KMS-11 (cell line): ENCODE results near the gene IFNA16.
"Not testable (repeated sequence)": the region's sequence is repeated elsewhere in the genome, so short reads cannot be mapped to it uniquely, and the experiment has no call there.

Experiments used
- H2AFZ ChIP-seq: fragments of 200-600 bp; sonication (generic); 2 replicates; pipeline ENCODE4 v1.6.1; 2016; ENCODE audit warnings: antibody characterized with exemption, mixed run types, low read depth
- H3K27ac ChIP-seq: fragments of 200-600 bp; sonication (generic); 2 replicates; pipeline ENCODE4 v1.6.1; 2016; ENCODE audit warnings: mild to moderate bottlenecking, mixed run types
- H3K27me3 ChIP-seq: fragments of 200-600 bp; sonication (generic); 2 replicates; pipeline ENCODE4 v1.6.1; 2017; ENCODE audit warnings: mild to moderate bottlenecking, low read depth, mixed run types, moderate library complexity; ENCODE audit not compliant: insufficient read depth
- H3K36me3 ChIP-seq: fragments of 200-600 bp; sonication (generic); 2 replicates; pipeline ENCODE4 v1.6.1; 2017; ENCODE audit warnings: mild to moderate bottlenecking, mixed run types; ENCODE audit not compliant: insufficient read depth
- H3K4me1 ChIP-seq: fragments of 200-600 bp; sonication (generic); 2 replicates; pipeline ENCODE4 v1.6.1; 2016; ENCODE audit warnings: mild to moderate bottlenecking, low read depth, mixed run types; ENCODE audit not compliant: poor library complexity, severe bottlenecking
- H3K4me2 ChIP-seq: fragments of 200-600 bp; sonication (generic); 2 replicates; pipeline ENCODE4 v1.7.0; 2016; ENCODE audit warnings: mild to moderate bottlenecking, mixed run types
- H3K4me3 ChIP-seq: fragments of 200-600 bp; sonication (generic); IDR thresholded peaks from 2 replicates; pipeline ENCODE4 v1.6.1; 2017; ENCODE audit warnings: low read depth, low read length, mixed read lengths; ENCODE audit not compliant: insufficient read depth
- H3K79me2 ChIP-seq: fragments of 200-600 bp; sonication (generic); 2 replicates; pipeline ENCODE4 v1.6.1; 2016; ENCODE audit warnings: low read depth, mixed run types; ENCODE audit not compliant: insufficient read depth
- H3K9ac ChIP-seq: fragments of 200-600 bp; sonication (generic); 2 replicates; pipeline ENCODE4 v1.6.1; 2016; ENCODE audit warnings: mild to moderate bottlenecking, mixed run types
- H4K20me1 ChIP-seq: fragments of 200-600 bp; sonication (generic); 2 replicates; pipeline ENCODE4 v1.6.1; 2016; ENCODE audit warnings: mild to moderate bottlenecking, mixed run types; ENCODE audit not compliant: insufficient read depth
- TF ChIP-seq, protein P1 (sequence below): fragments of 200-600 bp; sonication (generic); conservative IDR thresholded peaks from 2 replicates; pipeline ENCODE4 v1.6.1; 2017; ENCODE audit warnings: low read depth, mild to moderate bottlenecking, antibody characterized with exemption, low read length, moderate library complexity, mixed read lengths

IFNA16 gene

DNA sequence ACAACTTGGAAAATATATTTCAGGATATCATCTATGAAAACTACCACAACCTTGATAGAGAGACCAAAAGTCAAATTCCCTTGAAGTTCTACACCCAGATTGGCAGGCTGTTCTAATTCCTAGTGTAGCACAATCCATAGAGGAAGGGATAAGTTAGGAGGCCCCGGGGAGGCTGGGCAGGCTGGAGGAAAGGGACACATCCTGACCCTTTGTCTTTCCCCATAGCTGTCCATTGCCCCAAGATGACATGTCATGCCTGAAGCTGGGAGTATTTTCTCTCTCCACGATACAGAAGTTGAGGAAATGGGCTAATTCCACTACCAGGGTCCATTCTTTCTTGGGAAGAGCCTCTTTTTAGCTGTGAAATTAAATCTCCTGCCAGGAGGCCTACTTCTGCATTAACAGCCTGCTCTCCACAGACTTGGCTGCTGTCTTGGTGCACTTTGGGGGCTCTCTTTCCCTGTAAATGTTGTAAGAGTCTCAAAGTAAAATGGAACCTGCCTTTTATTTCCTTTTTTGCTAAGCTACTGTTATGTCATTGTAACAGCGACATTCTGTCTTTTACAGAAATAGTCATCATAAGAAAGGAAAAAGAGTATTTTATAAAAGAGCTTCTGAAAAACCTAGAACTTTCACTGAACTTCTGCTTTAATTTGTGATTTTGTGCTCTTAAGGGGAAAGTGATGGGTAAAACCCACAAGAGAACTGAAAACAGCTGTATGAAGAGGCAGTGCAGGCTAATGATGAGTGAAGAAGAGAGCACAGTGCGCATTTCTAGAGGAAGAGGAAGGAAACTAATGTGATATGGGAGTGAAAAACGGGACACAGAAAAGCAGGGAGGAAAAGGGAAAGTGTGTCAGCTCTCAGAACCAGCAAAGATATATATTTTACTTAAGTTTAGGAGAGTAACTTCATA is 3.4 kb downstream of the IFNA16 start:
- H2AFZ ChIP-seq = not testable (repeated sequence)

GRCh38 chr9:21212160-21212559 is 5.0 kb downstream of the IFNA16 start:
- not testable (repeated sequence) for H2AFZ ChIP-seq, H3K4me2 ChIP-seq, H3K27me3 ChIP-seq, H3K4me3 ChIP-seq, H3K9ac ChIP-seq, H4K20me1 ChIP-seq, H3K27ac ChIP-seq, H3K4me1 ChIP-seq, H3K36me3 ChIP-seq, H3K79me2 ChIP-seq

More for the DNA sequence above, 3.4 kb downstream of the IFNA16 start:
- not testable (repeated sequence) for H3K27ac ChIP-seq, H3K4me3 ChIP-seq, H3K36me3 ChIP-seq, H3K27me3 ChIP-seq, H3K4me2 ChIP-seq, H3K9ac ChIP-seq, H3K4me1 ChIP-seq, H3K79me2 ChIP-seq, H4K20me1 ChIP-seq
- TF ChIP-seq, protein P1, sequence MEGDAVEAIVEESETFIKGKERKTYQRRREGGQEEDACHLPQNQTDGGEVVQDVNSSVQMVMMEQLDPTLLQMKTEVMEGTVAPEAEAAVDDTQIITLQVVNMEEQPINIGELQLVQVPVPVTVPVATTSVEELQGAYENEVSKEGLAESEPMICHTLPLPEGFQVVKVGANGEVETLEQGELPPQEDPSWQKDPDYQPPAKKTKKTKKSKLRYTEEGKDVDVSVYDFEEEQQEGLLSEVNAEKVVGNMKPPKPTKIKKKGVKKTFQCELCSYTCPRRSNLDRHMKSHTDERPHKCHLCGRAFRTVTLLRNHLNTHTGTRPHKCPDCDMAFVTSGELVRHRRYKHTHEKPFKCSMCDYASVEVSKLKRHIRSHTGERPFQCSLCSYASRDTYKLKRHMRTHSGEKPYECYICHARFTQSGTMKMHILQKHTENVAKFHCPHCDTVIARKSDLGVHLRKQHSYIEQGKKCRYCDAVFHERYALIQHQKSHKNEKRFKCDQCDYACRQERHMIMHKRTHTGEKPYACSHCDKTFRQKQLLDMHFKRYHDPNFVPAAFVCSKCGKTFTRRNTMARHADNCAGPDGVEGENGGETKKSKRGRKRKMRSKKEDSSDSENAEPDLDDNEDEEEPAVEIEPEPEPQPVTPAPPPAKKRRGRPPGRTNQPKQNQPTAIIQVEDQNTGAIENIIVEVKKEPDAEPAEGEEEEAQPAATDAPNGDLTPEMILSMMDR = peak; percentile 60

GRCh38 chr9:21210782-21211181 is 6.3 kb downstream of the IFNA16 start:
- H3K27ac ChIP-seq = not testable (repeated sequence)

GRCh38 chr9:21210311-21210710 is 6.8 kb downstream of the IFNA16 start:
- H3K27ac ChIP-seq = no peak overlapping the region
- H3K4me2 ChIP-seq = no peak overlapping the region
- H3K4me3 ChIP-seq = no peak overlapping the region
- TF ChIP-seq, protein P1 = no peak
- no peaks in the 10 kb centered on the region for H4K20me1 ChIP-seq
- H3K79me2 ChIP-seq = no peaks in the 10 kb centered on the region
- H2AFZ ChIP-seq = no peak overlapping the region
- no peak overlapping the region for H3K9ac ChIP-seq
- no peaks in the 10 kb centered on the region for H3K4me1 ChIP-seq
- H3K27me3 ChIP-seq = 0 out of 2 replicates have a peak, but pooled peaks cover 2% of the 10 kb centered on the region
- no peaks in the 10 kb centered on the region for H3K36me3 ChIP-seq

More at GRCh38 chr9:21210782-21211181, 6.3 kb downstream of the IFNA16 start:
- H3K36me3 ChIP-seq, H3K4me2 ChIP-seq, H3K4me3 ChIP-seq, H4K20me1 ChIP-seq, H2AFZ ChIP-seq, H3K79me2 ChIP-seq, H3K4me1 ChIP-seq, H3K27me3 ChIP-seq, H3K9ac ChIP-seq: not testable (repeated sequence)

DNA sequence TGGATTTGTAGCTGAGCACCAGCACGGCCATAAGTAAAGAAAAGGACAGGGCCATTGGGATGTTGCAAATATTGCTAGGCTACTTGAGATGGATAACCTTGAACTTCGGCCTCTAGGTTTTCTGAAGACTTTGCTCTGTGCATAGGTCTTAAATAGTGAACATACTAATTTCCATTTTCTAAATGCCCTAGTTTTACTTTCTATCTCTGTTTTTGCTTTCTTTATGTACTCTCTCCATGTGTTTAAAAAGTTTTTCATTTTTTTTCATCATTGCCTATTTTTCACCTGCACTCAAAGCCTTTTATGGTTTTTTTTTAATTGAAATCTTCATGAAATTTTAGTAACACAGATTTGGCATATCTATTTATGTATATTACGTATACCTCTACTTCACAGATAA is 10.1 kb downstream of the IFNA16 start, which contains the start of gene IFNA10:
IFNA10 (minus strand) TSS at position 101 of the 400 bp plus-strand sequence; CDS start at position 55, 46 bp downstream.
- not testable (repeated sequence) for H3K27me3 ChIP-seq, H2AFZ ChIP-seq, H3K79me2 ChIP-seq, H3K4me1 ChIP-seq, H3K4me3 ChIP-seq, H3K27ac ChIP-seq, H3K9ac ChIP-seq, H3K4me2 ChIP-seq, H4K20me1 ChIP-seq, H3K36me3 ChIP-seq

DNA sequence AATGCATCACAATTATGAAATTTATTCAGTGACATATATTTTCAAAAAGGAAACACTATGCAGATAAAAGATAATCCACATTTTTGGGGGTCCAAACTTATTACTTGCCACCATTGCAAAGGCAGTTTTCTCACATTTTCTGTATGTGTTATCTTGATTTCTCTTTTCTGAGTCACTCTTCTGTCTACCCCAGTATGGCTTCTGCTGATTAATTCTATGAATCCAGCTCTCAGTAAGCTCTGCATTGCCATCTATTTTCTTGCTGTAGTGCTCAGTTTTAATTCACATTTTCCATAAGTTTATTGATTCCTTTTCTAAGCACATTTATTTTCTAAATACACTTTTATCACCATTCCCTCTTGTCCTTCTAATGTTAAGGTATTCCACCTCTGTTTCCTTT is 11.9 kb downstream of the IFNA16 start:
- Histone ChIP-seq H3K4me3 (no peak overlapping the region), H3K27me3 (no peaks in the 10 kb centered on the region), H4K20me1 (no peaks in the 10 kb centered on the region), H3K9ac (no peak overlapping the region), H3K4me2 (no peak overlapping the region), H2AFZ (no peak overlapping the region), H3K4me1 (no peaks in the 10 kb centered on the region), H3K79me2 (no peaks in the 10 kb centered on the region), H3K36me3 (no peaks in the 10 kb centered on the region), H3K27ac (no peak overlapping the region)
- TF ChIP-seq, protein P1 = no peak

DNA sequence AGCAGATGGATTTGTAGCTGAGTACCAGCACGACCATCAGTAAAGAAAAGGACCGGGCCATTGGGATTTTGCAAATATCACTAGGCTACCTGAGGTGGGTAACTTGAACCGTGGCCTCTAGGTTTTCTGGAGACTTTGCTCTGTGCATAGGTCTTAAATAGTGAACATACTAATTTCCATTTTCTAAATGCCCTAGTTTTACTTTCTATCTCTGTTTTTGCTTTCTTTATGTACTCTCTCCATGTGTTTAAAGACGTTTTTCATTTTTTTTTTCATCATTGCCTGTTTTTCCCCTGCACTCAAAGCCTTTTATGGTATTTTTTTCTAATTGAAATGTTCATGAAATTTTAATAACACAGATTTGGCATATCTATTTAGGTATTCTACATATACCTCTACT is 15.0 kb downstream of the IFNA16 start, which contains the start of gene IFNA7:
IFNA7 (minus strand) TSS at position 101 of the 400 bp plus-strand sequence; CDS start at position 61, 40 bp downstream.
- not testable (repeated sequence) for H3K27me3 ChIP-seq, H4K20me1 ChIP-seq, H3K4me1 ChIP-seq, H3K4me2 ChIP-seq, H3K27ac ChIP-seq, H3K9ac ChIP-seq, H2AFZ ChIP-seq, H3K4me3 ChIP-seq, H3K36me3 ChIP-seq, H3K79me2 ChIP-seq
